GM10266 (cell line): ENCODE measurements around the gene MDGA2.
"Not testable (repeated sequence)": the region's sequence is repeated elsewhere in the genome, so short reads cannot be mapped to it uniquely, and the experiment has no call there.

Experiments used
- DNase-seq: peaks from one replicate; pipeline ENCODE4 v3.0.0; 2012; ENCODE audit errors: extremely low spot score
- CTCF ChIP-seq: IDR thresholded peaks from 2 replicates; pipeline ENCODE4 v1.5.1; 2012; ENCODE audit warnings: mild to moderate bottlenecking, low read depth; ENCODE audit not compliant: control insufficient read depth, insufficient read depth; ENCODE audit errors: missing control alignments

MDGA2 gene

GRCh38 chr14:47660158-47660557 is 15.2 kb downstream of the MDGA2 start:
- DNase-seq: no peak
- no peak for TF ChIP-seq CTCF

DNA sequence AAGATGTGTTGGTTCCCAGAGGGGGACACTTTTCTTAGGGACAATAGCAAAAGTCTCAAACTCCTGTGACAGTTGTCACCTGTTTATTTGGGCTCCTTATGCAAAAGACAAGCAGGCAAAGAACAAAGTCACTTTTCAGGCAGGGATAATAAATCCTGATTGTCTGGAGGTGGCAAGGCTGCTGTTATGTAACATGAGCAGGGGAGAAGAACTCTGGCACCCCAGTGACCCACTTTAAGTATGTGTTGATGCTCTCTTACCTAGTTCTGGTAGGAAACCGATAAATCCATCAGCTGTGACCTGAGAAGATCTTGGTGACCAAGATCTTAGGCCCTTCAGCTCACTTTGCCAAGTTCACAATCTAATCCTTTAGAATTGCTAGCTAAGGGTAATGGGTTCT is 17.4 kb downstream of the MDGA2 start:
- TF ChIP-seq CTCF: no peak
- DNase-seq: no peak

DNA sequence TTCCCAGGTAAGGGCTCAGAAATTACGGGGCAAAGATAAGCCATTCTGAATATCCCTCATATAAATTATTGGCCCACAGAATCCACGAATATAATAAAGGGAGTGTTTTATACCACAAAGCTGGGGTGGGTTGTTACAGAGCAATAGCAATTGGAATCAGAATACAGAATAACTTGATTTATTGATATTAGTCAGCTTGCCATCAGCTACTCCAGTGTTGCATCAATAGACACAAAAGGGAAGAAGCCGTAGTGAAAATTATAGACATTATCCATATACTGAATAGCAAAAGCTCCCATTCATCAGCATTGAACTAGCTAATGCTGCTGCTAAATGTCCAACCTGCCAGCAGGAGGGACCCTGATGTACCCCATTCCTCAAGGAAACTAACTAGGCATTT is 18.3 kb downstream of the MDGA2 start:
- no peak for DNase-seq
- no peak for TF ChIP-seq CTCF

DNA sequence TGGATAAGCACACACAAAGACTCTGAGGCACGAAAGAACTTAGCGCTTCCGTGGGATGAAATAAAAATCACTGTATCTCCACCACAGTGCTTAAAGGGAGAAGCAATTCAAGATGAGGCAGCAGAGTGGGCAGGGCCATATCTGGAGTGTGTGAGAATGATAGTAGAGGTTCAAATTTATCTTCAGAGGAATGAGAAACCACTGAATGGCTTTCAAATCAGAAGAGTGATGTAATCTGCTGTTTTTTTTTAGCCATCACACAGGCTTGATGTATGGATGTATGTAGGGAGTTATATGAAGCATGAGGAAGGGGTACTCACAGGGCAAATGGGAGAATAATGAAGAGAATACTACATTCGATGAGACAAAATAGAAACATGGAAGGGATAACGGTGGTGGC is 24.1 kb downstream of the MDGA2 start:
- TF ChIP-seq CTCF: no peak

GRCh38 chr14:47637753-47638152 is 37.7 kb downstream of the MDGA2 start:
- no peak for DNase-seq
- no peak for TF ChIP-seq CTCF

More for the DNA sequence above, 24.1 kb downstream of the MDGA2 start:
- no peak for DNase-seq

- no peak for TF ChIP-seq CTCF
- DNase-seq: no peak
Observed at GRCh38 chr14:47626151-47627035, 49.0 kb downstream of the MDGA2 start.

DNA sequence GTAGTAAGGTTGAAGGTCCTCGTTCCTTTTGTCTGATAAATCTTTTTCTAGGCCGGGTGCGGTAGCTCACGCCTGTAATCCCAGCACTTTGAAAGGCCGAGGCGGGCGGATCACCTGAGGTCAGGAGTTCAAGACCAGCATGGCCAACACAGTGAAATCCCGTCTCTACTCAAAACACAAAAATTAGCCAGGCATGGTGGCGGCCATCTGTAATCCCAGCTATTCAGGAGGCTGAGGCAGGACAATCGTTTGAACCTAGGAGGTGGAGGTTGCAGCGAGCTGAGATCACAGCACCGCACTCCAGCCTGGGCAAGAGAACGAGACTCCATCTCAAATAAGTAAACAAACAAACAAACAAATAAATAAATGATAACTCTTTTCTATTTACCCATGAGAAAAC is 51.3 kb downstream of the MDGA2 start:
- DNase-seq: not testable (repeated sequence)
